CD4-positive, CD25-positive, alpha-beta regulatory T cell (primary cell): Measurements from ENCODE around the gene C18orf63. TPM values are rescaled to one million over a fixed set of nuclear protein-coding genes. Genes with fewer than 3 reads are reported as not detected.
A peak's percentile ranks its signal among the peaks of the same experiment; 100 is the strongest.

ENCODE experiments used
- ATAC-seq, 2 donors: fragments of 150-1000 bp; cut with Tn5 transposase; one replicate each; pipeline ENCODE4 v1.10.0; 2021; ENCODE audit warnings: low read depth in 2 of 2, moderate number of reproducible peaks in 2 of 2, moderate library complexity in 1 of 2
- DNase-seq, 3 donors: peaks; one replicate each; pipeline versions ENCODE4 v3.0.0 to v3.0.0-alpha.2; 2012 to 2022; ENCODE audit warnings: mixed read lengths in 1 of 3
- H3K27ac ChIP-seq: one replicate; pipeline ENCODE4 v1.7.0; 2013; ENCODE audit warnings: mild to moderate bottlenecking, low read length; ENCODE audit not compliant: insufficient read depth, poor library complexity, severe bottlenecking
- H3K27me3 ChIP-seq: one replicate; pipeline ENCODE4 v1.7.0; 2013; ENCODE audit warnings: low read length; ENCODE audit not compliant: control insufficient read depth, insufficient read depth
- H3K36me3 ChIP-seq: one replicate; pipeline ENCODE4 v1.7.0; 2013; ENCODE audit warnings: mild to moderate bottlenecking, low read length, moderate library complexity; ENCODE audit not compliant: control insufficient read depth, insufficient read depth
- H3K4me1 ChIP-seq: 2 replicates; pipeline ENCODE4 v1.7.0; 2013; ENCODE audit warnings: mild to moderate bottlenecking, low read length; ENCODE audit not compliant: insufficient read depth, control insufficient read depth, poor library complexity, severe bottlenecking
- H3K4me3 ChIP-seq: one replicate; pipeline ENCODE4 v1.7.0; 2013; ENCODE audit warnings: low read depth, mild to moderate bottlenecking, low read length, moderate library complexity
- H3K9me3 ChIP-seq, 2 experiments: 1 replicate in 1 of 2; 2 replicates in 1 of 2; pipeline ENCODE4 v1.7.0; 2013; ENCODE audit warnings: low read length in 2 of 2, mild to moderate bottlenecking in 1 of 2, moderate library complexity in 1 of 2; ENCODE audit not compliant: control insufficient read depth in 2 of 2
- H3K27ac Mint-ChIP-seq, 3 donors: one replicate each; pipeline ENCODE4 v1.8.0; 2020 to 2022; ENCODE audit warnings: mild to moderate bottlenecking in 3 of 3, mixed read lengths in 3 of 3, moderate library complexity in 2 of 3
- H3K27me3 Mint-ChIP-seq: one replicate; pipeline ENCODE4 v1.8.0; 2022; ENCODE audit warnings: mild to moderate bottlenecking, mixed read lengths
- H3K36me3 Mint-ChIP-seq: one replicate; pipeline ENCODE4 v1.8.0; 2020; ENCODE audit warnings: mixed read lengths
- H3K4me1 Mint-ChIP-seq, 4 donors: one replicate each; pipeline ENCODE4 v1.8.0; 2020 to 2022; ENCODE audit warnings: mixed read lengths in 4 of 4, mild to moderate bottlenecking in 1 of 4
- H3K4me3 Mint-ChIP-seq, 4 donors: one replicate each; pipeline ENCODE4 v1.8.0; 2020 to 2022; ENCODE audit warnings: mild to moderate bottlenecking in 4 of 4, mixed read lengths in 4 of 4, moderate library complexity in 3 of 4
- H3K9me3 Mint-ChIP-seq, 7 donors: one replicate each; pipeline ENCODE4 v1.8.0; 2020 to 2022; ENCODE audit warnings: mixed read lengths in 7 of 7, mild to moderate bottlenecking in 3 of 7, moderate library complexity in 2 of 7
- polyA plus RNA-seq, 4 donors: library from polyadenylated mRNA; unstranded; fragments of 300-500 nt; fragmentation: Illumina TruSeq; gene quantifications; one replicate each; pipeline ENCODE4 v1.2.3, GENCODE V29; 2021
- total RNA-seq: library from RNA; stranded (reverse); gene quantifications from one replicate; pipeline ENCODE4 v1.2.3, GENCODE V29; 2022

Gene C18orf63
- total and polyA plus RNA-seq, 5 donors from 2014 or later, result not detected

GRCh38 chr18:74346206-74346605 lies 30.6 kb downstream of the C18orf63 start:
- DNase-seq (no peak), ATAC-seq (no peak)
- no peak overlapping the region for H3K4me3 Mint-ChIP-seq
- peaks cover 14% of the 10 kb centered on the region for H3K27me3 Mint-ChIP-seq
- H3K36me3 Mint-ChIP-seq, result no peaks in the 10 kb centered on the region
- H3K27ac Mint-ChIP-seq, result no peak overlapping the region
- Histone ChIP-seq H3K27ac (no peak overlapping the region), H3K36me3 (no peaks in the 10 kb centered on the region), H3K27me3 (no peaks in the 10 kb centered on the region), H3K9me3 (no peaks in the 10 kb centered on the region), H3K4me1 (no peaks in the 10 kb centered on the region), H3K4me3 (no peak overlapping the region)
- H3K4me1 Mint-ChIP-seq, result no peaks in the 10 kb centered on the region
- no peaks in the 10 kb centered on the region for H3K9me3 Mint-ChIP-seq

DNA sequence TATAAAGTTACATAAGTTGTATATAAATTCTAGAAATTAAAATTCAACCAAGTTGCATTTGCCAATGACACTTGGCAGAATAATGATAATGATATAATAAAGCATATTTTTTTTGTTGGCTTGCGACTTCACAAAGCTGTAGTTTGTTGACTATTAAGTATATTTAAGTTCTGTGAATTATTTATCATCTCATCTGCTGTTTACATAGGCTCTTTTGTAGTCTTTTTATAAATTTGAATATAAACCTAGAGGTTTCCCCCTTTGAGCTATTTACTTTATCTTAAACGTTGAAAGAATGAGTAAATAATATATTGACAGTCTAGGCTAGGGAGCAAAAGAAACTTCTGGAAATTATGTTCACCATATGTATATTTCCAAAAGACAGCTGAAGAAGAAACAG lies 32.9 kb downstream of the C18orf63 start:
- Mint-ChIP-seq H3K4me1 (no peaks in the 10 kb centered on the region), H3K4me3 (no peak overlapping the region), H3K27ac (no peak overlapping the region), H3K36me3 (no peaks in the 10 kb centered on the region), H3K9me3 (no peaks in the 10 kb centered on the region), H3K27me3 (peaks cover 11% of the 10 kb centered on the region)
- ATAC-seq (no peak), DNase-seq (no peak)
- no peaks in the 10 kb centered on the region for H3K4me1 ChIP-seq
- no peak overlapping the region for H3K4me3 ChIP-seq
- no peaks in the 10 kb centered on the region for H3K27me3 ChIP-seq
- H3K9me3 ChIP-seq, result no peaks in the 10 kb centered on the region
- H3K27ac ChIP-seq, result no peak overlapping the region
- H3K36me3 ChIP-seq, result no peaks in the 10 kb centered on the region

GRCh38 chr18:74351354-74351753 lies 35.7 kb downstream of the C18orf63 start:
- no peak overlapping the region for H3K27ac Mint-ChIP-seq
- no peaks in the 10 kb centered on the region for H3K36me3 Mint-ChIP-seq
- peaks cover 8% of the 10 kb centered on the region for H3K27me3 Mint-ChIP-seq
- no peaks in the 10 kb centered on the region for H3K9me3 Mint-ChIP-seq
- DNase-seq, result no peak
- no peaks in the 10 kb centered on the region for H3K4me1 ChIP-seq
- H3K4me3 Mint-ChIP-seq, result no peak overlapping the region
- no peaks in the 10 kb centered on the region for H3K9me3 ChIP-seq
- no peak overlapping the region for H3K4me3 ChIP-seq
- no peak for ATAC-seq
- peaks cover 0 to 3% (median under 1%) of the 10 kb centered on the region in 4 donors for H3K4me1 Mint-ChIP-seq
- no peaks in the 10 kb centered on the region for H3K36me3 ChIP-seq
- H3K27me3 ChIP-seq, result peaks cover 3% of the 10 kb centered on the region
- no peak overlapping the region for H3K27ac ChIP-seq

DNA sequence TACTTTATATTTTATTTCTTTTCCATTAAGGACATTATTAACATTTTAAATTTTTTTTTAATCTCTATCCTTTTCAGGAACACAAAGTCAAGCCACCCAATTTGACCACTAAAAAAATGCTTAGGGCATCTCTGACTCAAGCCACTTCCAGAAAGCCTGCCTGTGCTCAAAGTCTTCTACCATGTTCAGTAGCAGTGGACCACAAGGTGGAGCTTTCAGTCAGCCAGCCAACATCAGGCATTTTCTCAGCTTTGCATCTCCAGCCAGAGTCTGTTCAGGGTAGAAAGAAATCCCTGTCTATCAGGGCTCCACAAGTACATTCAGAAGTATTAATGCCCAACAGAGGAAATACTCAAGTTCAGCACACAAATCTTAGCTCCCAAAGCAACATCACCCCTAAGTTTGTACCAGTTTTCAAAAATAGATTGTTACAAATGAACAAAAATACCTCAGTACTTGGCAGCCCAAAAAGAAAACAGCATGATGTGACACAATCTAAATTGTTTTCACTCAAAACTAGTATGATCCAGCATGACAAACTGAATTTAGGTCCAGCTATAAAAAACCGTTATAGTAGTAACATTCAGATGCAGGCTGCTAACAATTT lies 37.6 kb downstream of the C18orf63 start:
- Histone ChIP-seq H3K27ac (no peak overlapping the region), H3K27me3 (peaks cover 3% of the 10 kb centered on the region), H3K9me3 (no peaks in the 10 kb centered on the region), H3K4me3 (no peak overlapping the region), H3K4me1 (peaks cover 5% of the 10 kb centered on the region), H3K36me3 (no peaks in the 10 kb centered on the region)
- Mint-ChIP-seq H3K27me3 (peaks cover 14% of the 10 kb centered on the region), H3K27ac (peak overlapping the region in 1 of 3 donors; percentile 33), H3K36me3 (no peaks in the 10 kb centered on the region), H3K9me3 (no peaks in the 10 kb centered on the region), H3K4me1 (peaks cover 0 to 11% (median 9%) of the 10 kb centered on the region in 4 donors), H3K4me3 (no peak overlapping the region)
- ATAC-seq (peak; percentile 64 to 73), DNase-seq (peak; percentile 38 to 68 (median 68))

- no peak overlapping the region for H3K27ac ChIP-seq
- ATAC-seq (no peak), DNase-seq (peak in 1 of 3 donors; percentile 33)
- no peak overlapping the region for H3K27ac Mint-ChIP-seq
- H3K27me3 ChIP-seq, result peaks cover 3% of the 10 kb centered on the region
- H3K9me3 Mint-ChIP-seq, result no peaks in the 10 kb centered on the region
- peaks cover 31% of the 10 kb centered on the region for H3K27me3 Mint-ChIP-seq
- peaks cover 5% of the 10 kb centered on the region for H3K4me1 ChIP-seq
- H3K9me3 ChIP-seq, result no peaks in the 10 kb centered on the region
- peak overlapping the region; percentile 20 for H3K4me3 ChIP-seq
- H3K36me3 ChIP-seq, result no peaks in the 10 kb centered on the region
- no peaks in the 10 kb centered on the region for H3K36me3 Mint-ChIP-seq
- peaks cover 0 to 11% (median 9%) of the 10 kb centered on the region in 4 donors for H3K4me1 Mint-ChIP-seq
- H3K4me3 Mint-ChIP-seq, result no peak overlapping the region
These were observed 41.3 kb downstream of the C18orf63 start for GRCh38 chr18:74356959-74357358.

DNA sequence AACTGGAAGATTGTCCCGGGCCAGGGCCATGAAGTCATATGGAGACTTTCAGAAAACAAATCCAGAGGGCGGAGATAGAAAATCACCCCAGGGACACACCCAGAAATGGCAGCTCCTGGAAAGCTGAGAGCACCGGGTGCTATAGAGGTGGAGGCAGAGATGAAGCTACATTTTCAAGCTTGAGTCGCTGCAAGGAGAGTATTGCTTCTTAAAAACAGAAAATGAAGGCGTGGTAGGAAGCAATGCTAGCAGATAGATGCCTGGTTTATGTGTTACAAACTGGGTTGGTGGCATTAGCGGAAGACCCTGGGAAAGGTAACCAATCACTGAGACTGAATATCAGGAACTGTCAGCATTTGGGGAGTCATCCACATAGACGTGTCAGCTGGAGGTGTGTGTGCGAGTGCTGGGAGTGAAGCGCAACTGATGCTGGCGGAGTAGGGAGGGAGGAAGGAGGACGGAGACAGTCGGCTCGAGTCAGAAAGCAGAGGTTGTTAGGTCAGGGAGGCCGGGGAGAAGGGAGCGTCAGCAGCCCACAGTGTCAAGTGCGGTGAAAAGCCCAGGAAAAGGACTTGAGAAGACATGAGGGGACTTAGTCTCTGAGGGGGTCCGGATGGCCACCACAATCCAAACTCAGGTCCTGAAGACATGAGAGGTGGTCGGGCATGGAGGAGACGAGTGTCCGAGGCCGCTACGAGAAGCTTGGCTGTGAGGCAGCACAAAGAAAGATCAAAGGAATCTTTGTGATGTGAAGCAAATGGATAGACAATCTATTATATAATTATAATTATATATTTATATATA lies 45.4 kb downstream of the C18orf63 start:
- no peak overlapping the region for H3K4me3 ChIP-seq
- H3K27ac ChIP-seq, result no peak overlapping the region
- DNase-seq (peak in 1 of 3 donors; percentile 24), ATAC-seq (no peak)
- Mint-ChIP-seq H3K27ac (peak overlapping the region in 1 of 3 donors; percentile 35), H3K4me3 (no peak overlapping the region), H3K4me1 (peaks cover 0 to 11% (median 9%) of the 10 kb centered on the region in 4 donors), H3K27me3 (peaks cover 27% of the 10 kb centered on the region), H3K36me3 (no peaks in the 10 kb centered on the region), H3K9me3 (no peaks in the 10 kb centered on the region)
- H3K4me1 ChIP-seq, result peaks cover 5% of the 10 kb centered on the region
- no peaks in the 10 kb centered on the region for H3K36me3 ChIP-seq
- no peaks in the 10 kb centered on the region for H3K9me3 ChIP-seq
- no peaks in the 10 kb centered on the region for H3K27me3 ChIP-seq

DNA sequence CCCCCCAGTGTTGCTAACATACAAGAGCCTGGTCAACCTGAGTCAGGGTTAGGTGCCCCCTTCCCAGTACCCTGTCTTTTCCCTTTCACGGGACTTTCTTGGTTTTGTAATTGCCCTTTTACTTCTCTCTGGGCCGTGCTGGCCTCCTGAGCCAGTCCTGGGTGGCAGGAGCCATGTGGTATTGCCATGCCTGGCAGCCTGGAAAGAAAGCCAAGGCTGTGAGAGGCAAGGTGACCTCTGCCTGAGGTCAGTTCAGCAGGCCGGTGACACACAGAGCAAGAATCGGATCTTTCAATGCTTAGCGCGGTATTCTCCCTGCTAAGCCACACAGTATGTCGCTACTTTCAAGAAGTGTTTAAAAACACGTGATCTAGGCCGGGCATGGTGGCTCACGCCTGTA lies 52.3 kb downstream of the C18orf63 start:
- no peaks in the 10 kb centered on the region for H3K9me3 Mint-ChIP-seq
- no peak overlapping the region for H3K27ac Mint-ChIP-seq
- Histone ChIP-seq H3K27me3 (peaks cover 2% of the 10 kb centered on the region), H3K4me3 (no peak overlapping the region), H3K27ac (no peak overlapping the region), H3K36me3 (no peaks in the 10 kb centered on the region), H3K9me3 (no peaks in the 10 kb centered on the region), H3K4me1 (peaks cover 8% of the 10 kb centered on the region)
- H3K36me3 Mint-ChIP-seq, result no peaks in the 10 kb centered on the region
- DNase-seq, result no peak
- H3K4me1 Mint-ChIP-seq, result peaks cover 8 to 22% (median 16%) of the 10 kb centered on the region in 4 donors
- ATAC-seq, result no peak
- H3K4me3 Mint-ChIP-seq, result no peak overlapping the region
- H3K27me3 Mint-ChIP-seq, result peaks cover 18% of the 10 kb centered on the region
